Urothelium cell line (cell line): Measurements from ENCODE around the gene DMPK.

Experiments used
- DNase-seq: peaks from one replicate; pipeline ENCODE4 v3.0.0; 2011; ENCODE audit warnings: low spot score, mixed read lengths
- FAIRE-seq: peaks from 2 replicates; lab custom pipeline; 2011; peaks lifted over from hg19 to GRCh38; lab: Jason Lieb, UNC

Gene DMPK

DNA sequence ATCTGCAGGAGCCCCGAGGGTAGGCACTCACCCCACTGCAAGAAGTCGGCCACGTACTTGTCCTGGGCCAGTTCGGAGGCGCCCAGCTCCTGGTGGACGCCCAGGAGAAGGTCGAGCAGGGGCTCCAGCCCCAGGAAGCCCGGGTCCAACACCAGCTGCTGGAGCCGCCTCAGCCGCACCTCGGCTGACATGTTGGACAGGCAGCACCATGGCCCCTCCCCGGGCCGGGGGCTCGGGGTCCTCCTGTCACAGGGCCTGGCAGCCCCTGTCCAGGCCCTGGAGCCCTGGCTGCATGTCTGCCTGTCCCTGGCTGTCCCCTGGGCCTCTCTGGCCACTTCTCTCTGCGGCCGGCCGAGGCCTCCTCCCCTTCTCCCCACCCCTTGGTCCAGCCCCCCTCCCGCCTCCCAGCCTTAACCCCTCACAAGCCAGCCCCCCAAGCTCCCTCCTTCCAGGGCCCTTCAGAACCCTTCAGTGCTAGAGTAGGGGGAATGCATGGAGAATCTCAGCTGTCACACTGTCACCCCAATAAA, at the start of gene DMPK:
Gene DMPK (minus strand): TSS at position 329 of the 530 bp plus-strand sequence. CDS start 138 bp downstream, at position 191.
- FAIRE-seq (no peak), DNase-seq (no peak)

DNA sequence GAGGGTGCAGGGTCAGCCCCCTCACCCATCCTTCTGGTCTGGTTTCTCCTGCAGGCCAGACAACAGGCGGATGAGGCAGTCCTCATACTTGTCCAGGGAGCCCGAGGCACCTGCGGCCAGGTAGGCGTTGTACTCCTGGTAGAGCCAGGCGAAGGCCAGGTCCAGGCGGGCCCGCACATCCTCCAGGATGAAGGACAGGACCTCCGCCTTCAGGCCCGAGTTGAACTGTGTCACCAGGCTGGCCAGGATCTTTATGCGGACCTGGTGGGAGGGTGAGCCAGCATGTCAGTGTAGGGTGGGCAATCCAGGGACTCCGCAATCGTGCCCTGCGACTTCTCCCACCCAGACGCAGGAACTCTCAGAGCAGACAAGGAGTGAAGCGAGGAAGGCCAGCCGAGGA, 46.7 kb upstream of the DMPK start:
- no peak for FAIRE-seq
- no peak for DNase-seq

DNA sequence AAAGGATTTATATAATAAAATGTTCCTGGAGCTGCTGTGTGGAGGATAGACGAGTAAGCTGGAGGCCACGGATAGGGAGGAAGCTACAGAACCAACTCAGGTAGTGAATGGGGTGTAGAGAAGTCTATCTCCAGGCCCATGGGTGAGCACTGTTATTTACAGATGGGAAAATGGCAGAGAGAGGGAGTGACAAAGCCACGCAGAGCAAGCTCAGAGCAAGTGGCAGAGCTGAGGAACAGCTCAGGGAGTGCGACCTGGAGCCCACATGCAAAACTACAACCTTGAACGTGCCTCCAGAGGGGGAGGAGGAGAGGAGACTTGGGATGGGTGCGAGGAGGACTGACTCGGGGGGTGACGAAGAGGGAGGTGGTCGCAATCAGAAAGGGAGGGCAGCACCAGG, 46.2 kb upstream of the DMPK start:
- FAIRE-seq (no peak), DNase-seq (no peak)

DNA sequence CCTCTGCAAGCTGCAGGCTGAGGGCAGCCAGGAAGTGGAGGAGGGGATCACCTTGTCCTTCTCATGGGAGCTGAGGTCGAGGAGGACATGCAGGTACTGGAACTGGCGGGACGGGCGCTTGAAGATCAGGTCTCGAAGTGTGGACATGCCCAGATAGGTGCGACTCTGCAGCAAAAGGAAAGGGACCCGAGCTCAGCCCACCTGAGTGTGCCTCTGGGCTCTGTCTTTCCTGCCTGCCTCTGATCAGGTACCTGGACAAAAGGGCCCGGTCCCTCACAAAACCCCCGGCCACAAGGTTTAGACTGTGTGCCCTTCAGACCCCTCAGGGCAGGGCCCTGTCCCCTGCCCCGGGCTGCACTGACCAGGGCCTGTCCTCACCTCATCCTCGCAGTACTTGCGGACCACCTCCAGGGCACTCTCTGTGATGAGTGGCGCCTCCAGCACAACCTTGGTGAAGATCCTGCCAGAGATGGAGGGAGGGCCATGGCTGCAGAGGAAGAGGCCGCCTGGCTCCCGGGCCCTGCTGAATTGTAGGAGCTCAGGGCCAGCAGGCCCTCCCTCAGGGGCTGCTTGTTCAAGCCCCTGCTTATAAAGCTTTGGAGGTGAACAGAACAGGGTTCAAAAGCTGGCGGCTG, 45.3 kb upstream of the DMPK start:
- FAIRE-seq, result no peak
- DNase-seq, result no peak

GRCh38 chr19:45826934-45827333, 44.6 kb upstream of the DMPK start:
- DNase-seq (no peak), FAIRE-seq (no peak)

DNA sequence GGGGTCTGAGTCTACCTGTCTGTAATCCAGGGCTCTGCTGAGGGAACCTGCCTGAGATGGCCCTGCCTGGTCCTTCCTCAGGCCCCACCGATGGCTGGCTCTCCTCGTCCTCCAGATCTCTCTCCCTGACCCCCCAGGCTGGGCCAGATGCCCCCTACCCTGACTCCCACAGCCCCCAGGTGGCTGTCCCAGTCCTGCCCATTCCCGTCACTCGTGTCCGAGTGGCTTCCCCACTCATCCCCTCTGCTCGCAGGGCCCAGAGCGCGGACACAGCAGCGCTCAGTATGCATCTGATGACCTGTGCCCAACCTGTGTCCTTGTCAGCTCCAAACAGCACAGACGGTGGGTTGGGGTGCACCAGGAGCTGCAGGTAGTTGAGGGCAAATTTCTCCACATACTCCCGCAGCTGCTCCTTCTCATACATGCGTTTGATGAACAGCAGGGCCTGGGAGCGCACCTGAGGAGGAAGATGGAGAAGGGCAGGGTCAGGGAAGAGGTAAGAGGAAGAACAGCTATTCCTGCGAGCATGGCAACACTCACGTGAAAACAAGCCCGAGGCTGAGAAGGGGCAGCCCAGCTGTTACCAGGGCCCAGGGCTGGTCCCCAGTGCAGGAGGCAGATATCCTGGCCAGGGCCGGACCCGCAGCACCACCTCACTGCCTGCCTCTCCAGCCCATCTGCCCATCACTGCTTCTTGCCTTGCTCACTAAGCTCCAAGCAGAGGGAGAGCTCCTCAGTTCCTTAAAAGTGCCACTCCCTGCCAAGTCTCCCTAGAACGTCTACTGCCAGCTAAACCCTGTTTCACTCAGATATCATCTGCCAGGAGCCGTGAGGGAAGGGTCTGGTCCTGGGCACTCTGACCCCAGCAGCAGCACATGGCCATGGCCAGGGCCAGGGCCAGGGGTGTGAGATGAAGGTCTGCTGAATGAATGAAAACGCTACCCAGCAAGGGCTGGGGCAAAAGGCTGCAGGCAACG, 43.9 kb upstream of the DMPK start:
- FAIRE-seq (no peak), DNase-seq (no peak)

GRCh38 chr19:45825263-45825605, 42.9 kb upstream of the DMPK start:
- DNase-seq (no peak), FAIRE-seq (no peak)

DNA sequence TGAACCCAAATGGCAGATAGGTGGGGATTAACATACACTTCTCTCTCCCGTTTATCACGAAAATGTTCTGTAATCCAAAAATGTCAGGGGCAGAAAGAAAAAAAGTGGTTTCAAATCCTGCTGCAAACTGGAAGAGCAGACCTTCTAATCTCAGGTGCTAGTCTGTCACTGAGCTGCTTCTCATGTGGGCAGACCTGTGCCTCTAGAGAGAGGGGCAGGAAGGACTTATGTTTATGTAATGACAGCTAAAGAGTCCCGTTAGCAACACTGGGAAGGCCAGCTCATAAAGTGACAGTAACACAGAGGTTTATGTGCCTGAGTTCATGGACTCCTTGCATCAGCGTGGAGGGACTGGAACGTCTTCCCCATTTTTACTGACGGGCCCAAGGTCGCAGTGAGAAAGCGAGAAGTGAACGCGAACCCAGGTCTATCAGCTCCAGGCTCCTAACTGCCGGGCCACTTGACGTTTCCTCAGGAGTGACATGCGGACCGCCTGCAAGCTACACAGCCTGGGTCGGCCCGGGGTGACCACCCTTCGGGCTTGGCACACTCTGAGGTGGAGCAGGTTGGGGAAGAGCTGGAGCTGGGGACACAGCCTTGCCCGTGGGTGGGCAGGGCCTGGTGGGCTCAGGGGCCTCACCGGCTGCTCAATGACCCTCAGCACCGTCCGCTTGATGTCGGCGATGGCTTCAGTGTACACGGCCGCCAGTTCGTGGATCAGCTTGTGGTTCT, 42.4 kb upstream of the DMPK start:
- FAIRE-seq, result no peak

GRCh38 chr19:45824041-45824471, 41.8 kb upstream of the DMPK start:
- no peak for FAIRE-seq
- no peak for DNase-seq

More for the DNA sequence above, 42.4 kb upstream of the DMPK start:
- no peak for DNase-seq

GRCh38 chr19:45823182-45823581, 40.9 kb upstream of the DMPK start:
- DNase-seq (no peak), FAIRE-seq (no peak)

DNA sequence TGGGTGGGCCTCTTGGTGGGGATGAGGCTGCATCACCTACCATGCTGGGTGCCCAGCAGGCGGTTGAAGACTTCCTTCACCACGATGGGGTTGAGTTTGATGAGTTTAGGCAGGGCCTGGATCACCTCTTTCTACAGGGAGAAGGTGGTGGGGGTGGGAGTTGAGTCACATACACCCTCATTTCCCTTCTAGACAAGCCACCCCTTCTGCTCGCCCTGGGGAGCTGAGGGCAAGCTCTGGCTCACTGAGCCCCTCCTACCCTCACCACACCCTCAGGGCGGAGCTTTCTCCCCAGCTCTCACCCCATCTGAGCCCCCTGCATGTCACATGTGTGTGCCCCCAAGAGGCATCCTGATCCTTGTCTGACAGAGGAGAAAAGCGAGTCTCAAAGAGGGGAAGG, 40.4 kb upstream of the DMPK start:
- DNase-seq, result no peak

GRCh38 chr19:45821570-45821969, 39.3 kb upstream of the DMPK start:
- no peak for DNase-seq
- FAIRE-seq, result no peak

More for the DNA sequence above, 40.4 kb upstream of the DMPK start:
- no peak for FAIRE-seq

DNA sequence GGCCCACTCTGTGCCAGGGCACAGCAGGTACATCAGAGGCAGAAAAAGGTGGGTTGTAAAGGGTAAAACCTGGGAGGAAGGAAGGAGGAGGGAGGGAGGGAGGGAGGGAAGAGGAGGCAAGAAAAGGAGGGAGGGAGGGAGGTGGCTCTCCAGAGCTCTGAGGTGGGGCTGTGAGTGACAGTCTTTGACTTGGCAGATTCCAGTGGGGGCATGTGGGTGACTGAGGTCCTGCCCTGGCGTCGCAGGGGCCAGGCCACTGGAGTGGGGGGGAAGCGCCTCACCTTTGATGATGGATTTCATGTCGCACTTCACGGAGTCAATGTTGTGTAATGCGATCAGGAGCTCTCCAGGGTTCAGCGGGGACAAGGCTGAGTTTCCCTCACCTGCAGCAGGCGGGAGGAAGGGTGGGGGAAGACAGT, 38.8 kb upstream of the DMPK start:
- FAIRE-seq (no peak), DNase-seq (no peak)

DNA sequence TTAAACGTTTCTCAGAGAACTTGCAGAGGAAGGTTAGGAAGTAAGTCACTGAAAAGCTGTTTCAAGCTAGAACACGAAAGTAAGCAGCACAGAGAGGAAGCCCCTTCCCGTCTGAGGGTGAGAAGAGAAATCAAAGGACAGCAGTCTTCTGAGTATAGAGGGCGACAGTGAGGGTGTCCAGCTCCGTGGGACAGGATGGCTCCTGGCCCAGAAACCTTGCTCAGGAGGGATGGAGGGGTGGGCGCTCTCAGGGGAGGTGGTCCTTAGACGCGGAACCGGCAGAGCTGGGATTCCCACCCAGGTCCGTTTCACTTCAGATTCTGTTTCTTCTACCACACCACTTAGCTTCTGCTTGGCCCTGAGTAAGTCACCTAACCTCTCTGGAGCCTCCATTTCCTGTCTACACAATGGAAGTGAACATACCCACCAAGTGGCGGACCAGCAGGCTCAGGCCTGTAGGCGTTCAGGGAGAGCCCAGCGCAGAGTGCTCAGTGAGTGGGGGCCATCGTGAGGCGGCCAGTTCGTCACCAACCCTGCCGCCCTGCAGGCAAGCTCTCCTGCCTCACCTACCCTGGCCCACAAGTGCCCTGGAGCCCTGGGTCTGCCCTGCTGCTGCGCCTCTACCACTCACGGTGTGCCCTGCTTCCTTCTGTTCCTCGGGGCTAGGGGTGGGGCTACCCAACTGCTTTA, 38.3 kb upstream of the DMPK start:
- FAIRE-seq, result no peak

DNA sequence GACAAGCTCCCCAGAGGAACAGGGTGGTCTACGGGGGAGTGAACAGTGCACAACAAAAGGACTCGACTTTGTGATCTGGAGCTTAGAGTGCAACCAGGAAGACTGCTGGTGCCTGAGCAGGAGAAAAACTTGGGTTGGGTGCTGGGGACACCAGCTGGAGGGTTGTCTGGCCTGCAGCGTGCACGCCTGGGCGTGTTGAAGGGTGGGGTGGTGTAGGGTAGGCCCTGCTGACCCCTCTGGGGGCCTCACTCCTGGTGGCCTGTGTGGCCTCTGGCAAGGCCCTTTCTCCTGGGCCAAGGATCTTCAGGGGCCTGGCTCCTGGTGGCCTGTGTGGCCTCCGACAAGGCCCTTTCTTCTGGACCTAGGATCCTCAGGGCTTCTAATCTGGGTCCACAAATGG, 37.5 kb upstream of the DMPK start:
- no peak for DNase-seq
- FAIRE-seq, result no peak

More for the DNA sequence above, 38.3 kb upstream of the DMPK start:
- no peak for DNase-seq

GRCh38 chr19:45817725-45818301, 35.5 kb upstream of the DMPK start:
- peak; percentile 17 for DNase-seq
- FAIRE-seq, result no peak

DNA sequence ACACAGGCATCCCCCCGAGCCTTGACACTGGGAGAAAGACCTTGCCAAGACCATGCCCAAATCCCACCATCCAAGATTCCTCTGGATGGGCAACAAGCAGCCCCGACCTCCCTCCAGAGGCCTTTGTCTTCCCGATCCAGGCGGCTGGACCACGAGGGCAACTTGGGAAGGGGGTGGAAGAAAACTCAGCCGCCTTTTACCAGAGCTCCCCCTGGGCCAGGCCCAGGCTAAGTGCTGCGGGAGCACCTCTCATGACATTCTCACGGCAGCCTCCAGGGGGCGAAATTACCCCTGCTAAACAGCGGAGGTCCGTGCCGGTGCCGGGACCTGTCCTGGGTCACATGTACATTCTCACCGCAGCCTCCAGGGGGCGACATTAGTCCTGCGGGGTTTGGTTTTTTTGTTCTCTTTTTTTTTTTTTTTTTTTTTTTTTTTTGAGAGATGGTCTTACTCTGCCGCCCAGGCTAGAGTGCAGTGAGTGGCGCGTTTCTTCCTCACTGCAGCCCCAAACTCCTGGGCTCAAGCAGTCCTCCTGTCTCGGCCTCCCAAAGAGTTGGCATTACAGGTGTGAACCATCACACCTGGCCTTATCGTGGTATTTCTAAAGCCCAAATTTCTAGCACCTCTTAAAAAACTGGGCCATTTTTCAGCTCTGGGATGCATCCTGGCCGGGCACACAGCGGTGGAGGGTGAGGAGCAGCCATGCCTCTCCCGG, 34.9 kb upstream of the DMPK start:
- FAIRE-seq (peak; percentile 96), DNase-seq (peak; percentile 98)

- DNase-seq, result no peak
- no peak for FAIRE-seq
Measured at GRCh38 chr19:45816236-45817009, 34.1 kb upstream of the DMPK start.
